ENCODE results near the gene MLPH. TPM values are rescaled to one million over a fixed set of nuclear protein-coding genes. Genes with fewer than 3 reads are reported as not detected.

Gene MLPH
- total and polyA plus RNA-seq, 2 donors (not counting 1 experiment from before 2014, with no cell fraction given), result not detected

DNA sequence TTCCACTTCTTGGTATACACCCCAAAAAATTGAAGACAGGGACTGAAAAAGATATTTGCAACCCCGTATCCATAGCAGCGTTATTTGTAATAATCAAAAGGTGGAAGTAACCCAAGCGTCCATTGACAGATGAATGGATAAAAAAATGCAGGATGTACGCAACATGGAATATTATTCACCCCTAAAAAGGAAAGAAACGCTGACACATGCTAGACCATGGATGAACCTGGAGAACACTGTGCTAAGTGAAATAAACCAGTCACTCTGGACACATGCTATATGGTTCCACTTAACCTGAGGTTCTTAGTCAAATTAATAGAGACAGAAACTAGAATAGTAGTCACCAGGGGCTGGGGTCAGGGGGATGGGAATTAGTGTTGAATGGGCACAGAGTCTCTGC, 40.7 kb downstream of the MLPH start:
- no peaks in the 10 kb centered on the region for H3K79me2 ChIP-seq (ENCODE audit: control insufficient read depth, insufficient read depth, low read length)
- no peak overlapping the region for H3K27ac ChIP-seq (ENCODE audit: low read length in 2 of 2)
- no peak overlapping the region for H2AFZ ChIP-seq (ENCODE audit: insufficient read depth, low read depth, low read length, poor library complexity, severe bottlenecking)
- no peaks in the 10 kb centered on the region for H3K27me3 ChIP-seq (replicated peaks in 1 of 4; ENCODE audit: control extremely low read depth in 1 of 4, control insufficient read depth in 3 of 4, insufficient read depth in 4 of 4, low read length in 3 of 4)
- H3K4me1 Mint-ChIP-seq, result peaks cover 2% of the 10 kb centered on the region
- no peak overlapping the region for H3K4me2 ChIP-seq (replicated peaks; ENCODE audit: low read depth, low read length, poor library complexity, severe bottlenecking)
- no peaks in the 10 kb centered on the region for H4K20me1 ChIP-seq (ENCODE audit: control insufficient read depth, insufficient read depth, low read length, poor library complexity, severe bottlenecking)
- no peak for ATAC-seq (ENCODE audit: low read depth)
- no peak overlapping the region for H3K4me3 Mint-ChIP-seq
- peaks cover 0 to 9% of the 10 kb centered on the region in 2 donors for H3K4me1 ChIP-seq (ENCODE audit: control insufficient read depth in 2 of 2, insufficient read depth in 2 of 2, low read length in 2 of 2)
- WGBS (ENCODE audit: insufficient coverage), result no CpG with 5 or more reads among the region's 5 CpGs
- H3K9ac ChIP-seq (ENCODE audit: low read length), result no peak overlapping the region
- no peaks in the 10 kb centered on the region for H3K36me3 ChIP-seq (replicated peaks in 1 of 2; ENCODE audit: control extremely low read depth in 1 of 2, control insufficient read depth in 1 of 2, extremely low read depth in 1 of 2, insufficient read depth in 2 of 2, low read length in 1 of 2)
- POLR2A ChIA-PET, result no interaction called here
- intact Hi-C loops (cut with micrococcal nuclease), result no loop called here
- no peak overlapping the region for H3K4me3 ChIP-seq (ENCODE audit: control extremely low read depth in 1 of 5, extremely low read depth in 1 of 5, insufficient read depth in 1 of 5, low read depth in 2 of 5, low read length in 4 of 5)
- TF ChIP-seq, protein P1, sequence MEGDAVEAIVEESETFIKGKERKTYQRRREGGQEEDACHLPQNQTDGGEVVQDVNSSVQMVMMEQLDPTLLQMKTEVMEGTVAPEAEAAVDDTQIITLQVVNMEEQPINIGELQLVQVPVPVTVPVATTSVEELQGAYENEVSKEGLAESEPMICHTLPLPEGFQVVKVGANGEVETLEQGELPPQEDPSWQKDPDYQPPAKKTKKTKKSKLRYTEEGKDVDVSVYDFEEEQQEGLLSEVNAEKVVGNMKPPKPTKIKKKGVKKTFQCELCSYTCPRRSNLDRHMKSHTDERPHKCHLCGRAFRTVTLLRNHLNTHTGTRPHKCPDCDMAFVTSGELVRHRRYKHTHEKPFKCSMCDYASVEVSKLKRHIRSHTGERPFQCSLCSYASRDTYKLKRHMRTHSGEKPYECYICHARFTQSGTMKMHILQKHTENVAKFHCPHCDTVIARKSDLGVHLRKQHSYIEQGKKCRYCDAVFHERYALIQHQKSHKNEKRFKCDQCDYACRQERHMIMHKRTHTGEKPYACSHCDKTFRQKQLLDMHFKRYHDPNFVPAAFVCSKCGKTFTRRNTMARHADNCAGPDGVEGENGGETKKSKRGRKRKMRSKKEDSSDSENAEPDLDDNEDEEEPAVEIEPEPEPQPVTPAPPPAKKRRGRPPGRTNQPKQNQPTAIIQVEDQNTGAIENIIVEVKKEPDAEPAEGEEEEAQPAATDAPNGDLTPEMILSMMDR (IDR thresholded peaks at IDR 0.05), result no peak
- no peak for TF ChIP-seq EZH2 (IDR thresholded peaks at IDR 0.05; ENCODE audit: borderline replicate concordance, insufficient read depth, low read depth, low read length, poor library complexity, severe bottlenecking)
- no peak for DNase-seq
- no peaks in the 10 kb centered on the region for H3K9me3 ChIP-seq (ENCODE audit: control extremely low read depth in 1 of 3, control insufficient read depth in 2 of 3, insufficient read depth in 1 of 3, low read length in 2 of 3)
- H3K27ac Mint-ChIP-seq, result no peak overlapping the region
- H3K27me3 Mint-ChIP-seq, result no peaks in the 10 kb centered on the region
- CTCF ChIA-PET, result no interaction called here
- H3K9me3 Mint-ChIP-seq (ENCODE audit: insufficient read depth), result no peaks in the 10 kb centered on the region

GRCh38 chr2:237529452-237530402, 42.7 kb downstream of the MLPH start:
- H4K20me1 ChIP-seq (ENCODE audit: control insufficient read depth, insufficient read depth, low read length, poor library complexity, severe bottlenecking), result no peaks in the 10 kb centered on the region
- no peak overlapping the region for H2AFZ ChIP-seq (ENCODE audit: insufficient read depth, low read depth, low read length, poor library complexity, severe bottlenecking)
- WGBS (ENCODE audit: insufficient coverage), result 85% methylated on average over 18 of the region's 19 CpGs
- no peak for TF ChIP-seq EZH2 (IDR thresholded peaks at IDR 0.05; ENCODE audit: borderline replicate concordance, insufficient read depth, low read depth, low read length, poor library complexity, severe bottlenecking)
- TF ChIP-seq, protein P1 (IDR thresholded peaks at IDR 0.05), result no peak
- ATAC-seq (ENCODE audit: low read depth) (peak; percentile 41), DNase-seq (peak; percentile 44)
- H3K4me3 Mint-ChIP-seq, result peak overlapping the region; percentile 32
- H3K9me3 Mint-ChIP-seq (ENCODE audit: insufficient read depth), result no peaks in the 10 kb centered on the region
- H3K9me3 ChIP-seq (ENCODE audit: control extremely low read depth in 1 of 3, control insufficient read depth in 2 of 3, insufficient read depth in 1 of 3, low read length in 2 of 3), result no peaks in the 10 kb centered on the region
- ChIA-PET CTCF (interaction anchor here (1.2 to 1.5 kb wide), 2 partner anchors 17 to 42 kb away, joined by 3 to 4 read pairs; no protein-coding TSS in a partner anchor), POLR2A (no interaction called here)
- no peak overlapping the region for H3K27ac Mint-ChIP-seq
- H3K27ac ChIP-seq (ENCODE audit: low read length in 2 of 2), result no peak overlapping the region
- peaks cover 5% of the 10 kb centered on the region for H3K4me1 Mint-ChIP-seq
- H3K4me1 ChIP-seq (ENCODE audit: control insufficient read depth in 2 of 2, insufficient read depth in 2 of 2, low read length in 2 of 2), result peaks cover 0 to 9% of the 10 kb centered on the region in 2 donors
- H3K27me3 ChIP-seq (replicated peaks in 1 of 4; ENCODE audit: control extremely low read depth in 1 of 4, control insufficient read depth in 3 of 4, insufficient read depth in 4 of 4, low read length in 3 of 4), result no peaks in the 10 kb centered on the region
- intact Hi-C loops (cut with micrococcal nuclease), result no loop called here
- peak overlapping the region; percentile 7 for H3K4me2 ChIP-seq (replicated peaks; ENCODE audit: low read depth, low read length, poor library complexity, severe bottlenecking)
- H3K9ac ChIP-seq (ENCODE audit: low read length), result peak overlapping the region; percentile 4
- H3K27me3 Mint-ChIP-seq, result no peaks in the 10 kb centered on the region
- H3K79me2 ChIP-seq (ENCODE audit: control insufficient read depth, insufficient read depth, low read length), result no peaks in the 10 kb centered on the region
- no peaks in the 10 kb centered on the region for H3K36me3 ChIP-seq (replicated peaks in 1 of 2; ENCODE audit: control extremely low read depth in 1 of 2, control insufficient read depth in 1 of 2, extremely low read depth in 1 of 2, insufficient read depth in 2 of 2, low read length in 1 of 2)
- H3K4me3 ChIP-seq (ENCODE audit: control extremely low read depth in 1 of 5, extremely low read depth in 1 of 5, insufficient read depth in 1 of 5, low read depth in 2 of 5, low read length in 4 of 5), result peak overlapping the region in 1 of 5 experiments; percentile 17

Data from B cell (primary cell).